ENCODE measurements around the gene APOB.

Gene APOB

DNA sequence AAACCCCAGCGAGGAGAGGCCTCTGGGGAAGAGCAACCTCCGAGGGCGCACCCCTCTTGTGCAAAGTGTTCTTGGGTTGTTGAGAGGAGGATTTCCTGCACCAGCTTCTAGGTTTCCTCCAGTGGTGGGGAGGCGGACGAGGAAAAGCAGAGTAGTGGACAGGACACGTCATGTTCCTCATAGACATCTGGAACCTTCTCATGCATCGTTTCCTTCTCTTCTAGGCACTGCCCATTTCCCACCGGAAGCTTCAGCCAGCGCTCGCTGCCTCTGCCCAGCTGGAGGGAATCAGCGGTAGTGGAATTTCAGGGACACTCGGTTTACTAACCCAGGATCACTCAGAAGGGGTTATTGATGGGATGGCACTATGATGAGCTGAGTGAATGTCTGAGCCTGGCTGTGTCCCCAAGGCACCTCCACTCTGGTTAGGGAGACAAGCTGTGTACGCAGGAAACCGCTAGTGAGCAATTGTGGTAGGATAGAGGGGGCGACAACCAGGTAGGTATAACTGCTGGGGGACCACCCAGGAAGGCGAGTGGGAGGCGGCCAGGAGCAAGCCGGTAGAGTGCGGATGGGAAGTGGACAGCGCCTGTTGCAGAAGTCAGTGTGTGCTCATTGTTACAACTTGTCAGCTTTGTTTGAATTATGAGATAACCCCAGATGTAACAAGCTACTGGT lies 960 bp upstream of the APOB start:
- no peak for DNase-seq

DNA sequence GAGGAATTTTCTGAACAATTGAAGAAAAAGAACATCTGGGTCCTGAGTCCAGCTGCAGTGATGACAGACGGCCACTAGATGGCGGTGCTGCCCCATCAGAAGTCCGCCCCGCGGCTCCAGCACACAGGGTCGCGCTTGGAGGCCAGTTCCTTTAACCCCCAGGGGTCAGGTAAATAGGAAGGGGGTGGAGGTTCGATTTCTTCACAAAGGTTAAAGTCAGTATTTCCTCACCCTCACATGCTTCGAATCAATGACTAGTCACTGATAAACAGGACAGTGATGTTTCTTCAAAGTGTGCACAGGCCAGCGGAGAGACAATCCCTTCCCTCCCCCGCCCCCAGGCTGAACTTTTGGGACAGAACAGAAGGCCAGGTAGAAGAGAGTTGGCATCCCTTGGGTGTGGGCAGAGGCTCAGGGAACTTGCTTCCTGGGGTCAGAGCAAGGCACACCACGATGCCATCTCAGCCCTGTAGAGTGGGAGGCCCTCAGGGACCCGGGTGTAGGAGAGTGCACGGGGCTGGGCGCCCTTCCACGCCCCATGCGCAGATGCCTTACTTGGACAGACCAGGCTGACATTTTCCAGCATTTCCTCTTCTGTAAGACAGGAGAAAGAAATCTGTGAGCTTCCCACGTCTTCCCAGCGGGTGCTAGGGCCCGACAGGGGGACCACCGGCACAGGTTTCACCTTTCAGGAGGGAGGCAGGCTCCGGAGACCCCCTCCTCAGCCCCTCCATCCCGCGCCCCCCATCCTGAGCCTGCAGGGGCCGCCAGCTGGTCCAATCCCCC lies 722 bp downstream of the APOB start:
- peak; percentile 2 to 39 (median 35) for DNase-seq

- no peak for DNase-seq
Observed at GRCh38 chr2:21042708-21042957, 1.2 kb downstream of the APOB start.

DNA sequence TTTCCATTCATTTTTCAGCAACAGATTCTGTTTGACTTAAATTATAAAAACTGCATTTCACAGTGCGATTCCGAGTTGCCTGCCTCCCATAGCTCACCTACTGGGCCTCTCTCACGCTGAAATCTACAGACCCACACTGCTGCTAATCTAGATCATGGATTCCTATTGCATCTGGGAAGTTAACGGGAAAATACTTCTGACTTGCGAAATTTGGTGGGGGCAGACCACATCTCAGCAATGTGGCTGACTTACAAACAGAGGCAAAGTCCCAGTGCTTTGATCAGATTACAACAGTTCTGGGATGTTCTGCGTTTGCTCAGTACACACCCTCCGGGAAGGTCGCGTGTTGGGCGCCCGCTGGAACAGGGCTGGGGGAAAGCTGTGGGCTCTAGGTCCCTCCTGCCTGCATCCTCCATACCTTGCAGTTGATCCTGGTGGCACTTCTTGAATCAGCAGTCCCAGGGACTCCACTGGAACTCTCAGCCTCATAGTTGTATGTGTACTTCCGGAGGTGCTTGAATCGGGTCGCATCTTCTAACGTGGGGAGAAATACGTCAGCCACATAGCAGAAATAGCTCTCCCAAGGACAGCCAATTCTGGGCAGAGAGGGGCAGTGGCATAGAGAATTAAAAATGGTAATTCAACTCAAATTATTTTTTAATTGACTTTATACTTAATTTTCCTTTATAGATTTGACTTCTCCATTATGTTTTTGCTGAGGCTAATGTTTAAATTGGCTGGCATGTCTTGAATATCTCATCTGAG lies 1.7 kb downstream of the APOB start:
- no peak for DNase-seq

GRCh38 chr2:21041462-21041861 lies 2.4 kb downstream of the APOB start:
- DNase-seq: no peak

GRCh38 chr2:21040468-21041377 lies 3.1 kb downstream of the APOB start:
- no peak for DNase-seq

DNA sequence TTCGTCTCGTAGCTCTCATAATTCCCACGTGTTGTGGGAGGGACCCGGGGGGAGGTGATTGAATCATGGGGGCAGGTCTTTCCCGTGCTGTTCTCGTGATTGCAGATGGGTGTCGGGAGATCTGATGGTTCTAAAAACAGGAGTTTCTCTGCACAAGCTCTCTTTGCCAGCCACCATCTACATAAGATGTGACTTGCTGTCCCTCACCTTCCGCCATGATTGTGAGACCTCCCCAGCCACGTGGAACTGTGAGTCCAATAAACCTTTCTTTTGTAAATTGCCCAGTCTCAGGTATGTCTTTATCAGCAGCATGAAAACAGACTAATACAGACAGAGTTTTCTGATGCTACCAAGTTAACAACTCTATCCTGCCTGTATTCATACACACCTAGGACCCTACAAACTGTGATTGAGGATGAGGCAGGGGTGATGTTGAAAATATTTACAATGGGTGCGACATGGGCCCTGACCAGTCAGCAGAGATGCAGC lies 3.9 kb downstream of the APOB start:
- no peak for DNase-seq

- no peak for DNase-seq
Observed at GRCh38 chr2:21039080-21039556, 4.8 kb downstream of the APOB start.

DNA sequence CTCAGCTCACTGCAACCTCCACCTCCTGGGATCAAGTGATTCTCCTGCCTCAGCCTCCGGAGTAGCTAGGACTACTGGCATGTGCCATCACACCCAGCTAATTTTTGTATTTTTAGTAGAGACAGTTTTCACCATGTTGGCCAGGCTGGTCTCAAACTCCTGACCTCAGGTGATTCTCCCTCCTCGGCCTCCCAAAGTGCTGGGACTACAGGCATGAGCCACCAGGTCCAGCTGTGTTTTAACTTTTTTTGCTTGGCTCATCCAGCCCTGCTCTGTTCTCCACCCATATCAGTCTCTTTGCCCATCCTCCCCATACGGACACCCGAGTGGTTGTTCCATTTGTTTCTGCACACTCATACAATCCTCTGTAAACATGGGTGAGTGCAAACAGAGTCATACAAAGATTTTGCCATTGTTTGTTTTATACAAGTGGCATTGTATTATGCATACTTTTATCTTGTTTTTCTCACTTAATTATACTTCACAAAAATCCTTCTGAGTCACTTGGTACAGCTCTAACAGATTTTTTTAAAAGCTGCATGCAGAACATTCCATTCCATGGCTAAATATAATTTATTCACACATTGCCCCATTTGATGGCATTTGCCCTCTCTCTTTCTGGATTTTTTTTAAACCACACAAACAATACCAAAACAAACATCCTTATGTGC lies 5.3 kb downstream of the APOB start:
- no peak for DNase-seq

DNA sequence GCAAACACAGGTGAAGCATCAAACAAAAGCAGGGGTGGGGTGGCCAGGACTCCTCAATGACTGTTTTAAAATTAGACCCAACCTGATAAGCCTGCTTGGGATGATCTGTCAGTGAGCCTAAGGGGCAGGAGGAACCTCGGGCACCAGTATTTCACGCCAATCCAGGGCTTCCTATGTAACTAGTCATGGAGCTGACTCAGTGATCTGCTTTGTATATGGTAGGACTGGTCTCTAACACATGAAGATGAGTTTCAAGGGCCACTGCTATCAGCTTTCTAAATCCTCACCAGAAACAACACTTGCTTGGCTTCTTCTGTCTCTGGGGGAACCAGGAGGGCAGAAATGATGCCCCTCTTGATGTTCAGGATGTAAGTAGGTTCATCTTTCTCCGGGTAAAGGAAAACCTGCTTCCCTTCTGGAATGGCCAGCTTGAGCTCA lies 6.2 kb downstream of the APOB start:
- no peak for DNase-seq

- no peak for DNase-seq
Observed at GRCh38 chr2:21036708-21037670, 6.9 kb downstream of the APOB start.

DNA sequence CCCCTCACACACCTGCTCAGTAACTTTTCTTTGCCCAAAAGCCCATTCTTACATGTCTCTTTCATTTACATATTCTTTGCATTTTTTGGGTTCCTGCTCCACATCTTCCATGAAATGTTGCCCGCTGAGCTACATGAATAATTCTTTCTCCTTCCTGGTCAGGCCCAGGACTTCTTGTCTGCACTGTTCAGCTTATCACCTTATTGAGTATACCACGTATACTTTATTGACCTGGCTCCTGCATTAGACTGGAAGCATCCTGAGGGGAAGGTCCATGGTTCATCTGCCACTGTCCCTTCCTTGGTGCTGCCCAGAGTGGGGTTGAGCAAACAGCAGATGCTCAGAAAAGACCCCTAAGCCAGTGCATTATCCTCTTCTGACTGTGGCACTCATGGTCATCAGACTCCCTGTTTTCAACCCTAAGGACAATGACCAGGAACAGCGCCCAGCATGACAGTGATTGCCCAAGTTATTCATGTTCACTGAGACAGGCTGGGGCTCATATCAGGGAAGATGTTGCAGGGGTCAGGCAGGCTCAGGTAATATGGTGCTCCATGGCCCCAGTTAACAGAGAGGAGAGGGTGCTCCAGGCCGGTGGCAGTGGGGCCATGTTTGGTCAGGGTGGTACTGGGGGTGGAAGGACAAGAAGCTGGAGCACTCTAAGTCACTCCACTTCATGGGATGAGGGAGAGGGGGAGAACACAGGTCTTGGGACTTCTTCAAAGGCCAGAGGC lies 7.7 kb downstream of the APOB start:
- no peak for DNase-seq

GRCh38 chr2:21035282-21035973 lies 8.4 kb downstream of the APOB start:
- DNase-seq: no peak

DNA sequence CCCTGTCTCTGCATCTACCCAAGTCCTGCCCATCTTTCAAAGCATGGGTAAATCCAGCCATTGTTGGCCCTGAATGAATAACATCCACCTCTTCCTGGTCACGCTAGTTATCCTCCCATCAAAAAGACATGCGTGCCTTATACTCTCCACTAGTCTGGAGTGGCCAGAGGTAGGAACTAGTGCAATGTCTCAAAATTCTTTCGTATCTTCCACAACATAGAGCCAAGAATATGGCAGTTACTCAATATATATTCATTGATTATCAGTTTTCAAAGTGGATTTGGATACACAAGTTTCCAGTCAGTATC lies 8.9 kb downstream of the APOB start:
- no peak for DNase-seq

DNA sequence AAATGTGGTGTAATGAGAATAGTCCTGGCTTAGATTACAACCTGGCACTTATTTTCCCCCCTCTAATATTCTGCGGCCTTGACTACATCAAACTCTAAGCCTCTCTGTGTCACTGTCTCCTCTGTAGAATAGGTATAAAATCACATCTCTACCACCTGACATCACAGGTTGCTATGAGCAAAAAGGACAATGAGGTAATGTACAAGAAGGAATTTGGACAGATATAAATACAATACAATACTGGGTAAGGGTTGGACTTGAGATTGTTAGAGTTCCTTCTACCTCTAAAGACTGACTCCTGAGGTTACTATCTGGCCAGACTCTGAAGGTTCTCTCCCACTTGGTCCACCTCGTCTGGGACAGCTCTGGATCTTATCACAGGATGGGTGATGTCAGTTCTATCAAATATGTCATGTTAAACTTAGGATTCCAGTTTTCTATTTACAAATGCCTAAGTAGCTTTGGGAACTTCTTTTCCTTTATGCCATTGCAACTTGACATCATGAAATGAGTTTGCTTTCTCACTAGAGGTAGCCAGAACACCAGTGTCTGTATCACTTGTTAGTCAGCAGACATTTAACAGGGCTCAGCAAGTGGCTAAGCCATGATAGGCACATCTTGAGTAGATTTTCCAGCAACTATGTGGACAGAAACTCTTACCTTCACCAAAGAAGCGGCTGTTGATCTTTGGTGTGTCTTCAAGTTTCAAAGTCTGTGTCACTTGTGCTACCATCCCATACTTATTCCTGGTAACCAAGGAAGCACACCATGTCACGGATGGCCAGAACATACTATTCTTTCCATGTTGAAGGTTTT lies 9.5 kb downstream of the APOB start:
- no peak for DNase-seq

DNA sequence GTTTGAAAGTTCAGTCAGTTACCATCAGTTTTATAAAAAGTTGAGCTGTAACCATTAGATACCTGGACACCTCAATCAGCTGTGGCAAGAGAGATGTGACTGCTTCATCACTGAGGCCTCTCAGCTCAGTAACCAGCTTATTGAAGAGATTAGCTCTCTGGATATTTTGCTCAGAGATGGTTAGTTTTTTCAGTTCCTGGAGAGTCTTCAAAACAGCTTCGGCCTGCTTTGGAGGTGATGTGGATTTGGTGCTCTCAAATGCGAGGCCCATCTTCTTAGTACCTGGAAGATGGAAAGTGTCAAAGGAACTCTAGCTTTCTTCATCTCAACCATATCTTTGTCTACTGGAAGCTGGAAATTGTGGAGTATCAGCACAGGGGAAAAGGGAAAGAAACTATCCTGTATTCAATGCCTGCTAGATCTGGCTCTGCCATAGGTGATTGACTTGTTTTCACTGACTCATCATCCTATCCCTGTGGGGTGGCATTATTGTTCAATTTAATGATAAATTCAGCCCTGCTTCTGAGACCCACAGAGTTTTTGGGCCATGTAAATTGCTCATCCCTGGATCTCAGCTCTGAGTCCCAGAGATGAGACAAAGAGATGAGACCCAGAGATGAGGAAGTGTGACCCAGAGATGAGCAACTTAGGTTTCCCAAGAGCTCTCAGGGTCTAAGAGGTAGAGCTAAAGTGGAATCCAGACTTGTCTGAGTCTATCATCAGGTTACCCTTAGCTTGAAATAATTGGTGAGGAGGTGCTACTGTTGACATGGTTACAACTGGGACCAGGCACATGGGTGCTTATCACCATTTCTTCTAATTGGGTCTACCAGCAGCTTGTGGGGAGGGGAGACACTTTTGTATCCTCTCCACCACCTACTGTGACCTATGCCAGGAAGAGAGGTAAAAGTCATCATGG lies 10.4 kb downstream of the APOB start:
- no peak for DNase-seq

All from T-helper 2 cell (primary cell).